ENCODE results near the gene ADIPOR2.
"Not testable (repeated sequence)": the region's sequence is repeated elsewhere in the genome, so short reads cannot be mapped to it uniquely, and the experiment has no call there.

ADIPOR2 gene

DNA sequence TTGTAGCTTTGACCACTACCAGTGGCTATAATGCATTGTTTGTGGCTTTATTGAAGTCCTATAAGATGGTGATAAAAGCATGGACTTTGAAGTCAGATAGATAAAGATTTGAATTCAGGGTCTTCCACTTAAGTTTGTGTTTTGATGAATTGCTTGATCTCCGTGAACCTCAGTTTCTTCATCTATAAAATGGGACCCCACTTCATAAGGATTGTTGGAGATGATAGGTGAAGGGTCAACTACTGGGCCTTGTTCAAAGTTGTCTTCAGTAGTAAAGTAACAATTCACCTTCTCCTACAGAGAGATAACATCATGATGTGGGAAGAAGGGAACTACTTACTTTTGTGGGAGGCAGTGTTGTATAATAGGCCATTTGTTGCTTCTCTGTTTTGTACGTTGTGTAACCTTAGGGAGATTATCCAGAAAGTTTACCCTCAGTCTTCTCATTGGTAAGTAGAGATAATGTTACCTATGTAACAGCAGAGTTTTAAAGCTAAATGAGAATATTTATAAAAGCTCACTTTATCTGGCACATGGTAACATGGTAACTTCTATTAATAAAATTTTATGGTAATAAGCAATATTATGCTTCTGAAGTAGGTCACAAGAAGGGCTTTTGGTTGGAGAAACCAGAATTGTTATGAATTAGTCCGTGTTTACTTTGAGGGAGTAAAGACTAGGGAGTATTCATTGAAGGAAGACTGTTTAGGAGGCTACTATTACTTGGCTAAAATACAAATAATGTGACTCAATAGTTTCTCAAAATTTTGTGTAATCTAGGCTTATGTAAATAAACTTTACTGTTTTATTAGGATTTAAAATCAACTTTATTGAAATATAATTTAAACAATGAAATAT is 15.1 kb downstream of the ADIPOR2 start:
- no peak for DNase-seq

DNA sequence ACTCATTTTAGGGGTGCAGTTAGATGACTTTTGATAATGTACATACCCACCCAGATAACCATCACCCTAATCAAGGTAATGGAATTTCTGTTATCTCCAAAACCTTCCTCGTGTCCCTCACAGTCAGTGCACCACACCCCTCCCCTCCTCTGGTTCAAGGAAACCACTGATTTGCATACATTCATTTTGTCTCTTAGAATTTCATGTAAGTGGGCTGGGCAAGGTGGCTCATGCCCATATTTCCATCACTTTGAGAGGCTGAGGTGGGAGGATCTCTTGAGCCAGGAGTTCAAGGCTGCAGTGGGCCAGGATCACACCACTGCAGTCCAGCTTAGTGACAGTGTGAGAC is 15.7 kb downstream of the ADIPOR2 start:
- no peak for DNase-seq

GRCh38 chr12:1707051-1707450 is 16.2 kb downstream of the ADIPOR2 start:
- no peak for DNase-seq

DNA sequence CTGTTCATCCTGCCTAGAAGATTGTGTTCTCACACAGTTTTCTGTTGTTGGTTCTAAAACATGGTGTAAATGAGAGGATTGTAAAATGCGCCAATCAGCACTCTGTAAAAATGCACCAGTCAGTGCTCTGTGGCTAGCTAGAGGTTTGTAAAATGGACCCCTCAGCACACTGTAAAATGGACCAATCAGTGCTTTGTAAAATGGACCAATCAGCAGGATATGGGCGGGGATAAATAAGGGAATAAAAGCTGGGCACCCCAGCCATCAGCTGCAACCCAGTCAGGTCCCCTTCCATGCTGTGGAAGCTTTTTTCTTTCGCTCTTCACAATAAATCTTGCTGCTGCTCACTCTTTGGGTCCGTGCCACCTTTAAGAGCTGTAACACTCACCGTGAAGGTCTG is 19.1 kb downstream of the ADIPOR2 start:
- DNase-seq: not testable (repeated sequence)

GRCh38 chr12:1710870-1711269 is 20.0 kb downstream of the ADIPOR2 start:
- not testable (repeated sequence) for DNase-seq

DNA sequence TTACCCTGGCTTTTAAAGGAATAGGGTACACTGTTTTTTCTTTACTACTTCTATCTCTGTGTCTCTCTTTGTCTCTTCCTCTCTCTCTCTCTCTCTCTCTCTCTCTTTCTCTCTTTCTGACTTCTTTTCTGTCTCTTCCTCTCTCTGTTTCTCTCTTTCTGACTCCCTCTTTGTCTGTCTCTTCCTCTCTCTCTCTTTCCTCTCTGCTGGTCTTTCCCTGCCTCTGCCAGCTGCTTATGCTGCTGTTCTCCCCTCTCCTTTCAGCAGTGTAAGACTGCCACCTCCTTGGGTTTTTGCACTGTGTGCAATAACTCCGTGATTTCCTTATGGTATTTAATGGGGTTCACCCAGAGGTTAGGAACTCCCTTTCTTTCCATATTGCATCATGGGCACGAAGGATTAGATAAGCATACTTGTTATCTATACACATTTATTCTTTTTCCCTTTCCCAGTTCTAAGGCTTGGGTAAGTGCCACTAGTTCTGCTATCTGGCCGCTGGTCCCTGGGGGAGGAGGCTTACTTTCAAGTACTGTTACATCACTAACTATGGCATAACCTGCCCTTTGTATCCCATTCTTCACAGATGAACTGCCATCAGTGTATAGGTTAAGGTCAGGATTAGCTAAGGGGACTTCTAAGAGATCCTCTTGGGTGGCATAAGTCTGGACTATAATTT is 20.8 kb downstream of the ADIPOR2 start:
- not testable (repeated sequence) for DNase-seq

DNA sequence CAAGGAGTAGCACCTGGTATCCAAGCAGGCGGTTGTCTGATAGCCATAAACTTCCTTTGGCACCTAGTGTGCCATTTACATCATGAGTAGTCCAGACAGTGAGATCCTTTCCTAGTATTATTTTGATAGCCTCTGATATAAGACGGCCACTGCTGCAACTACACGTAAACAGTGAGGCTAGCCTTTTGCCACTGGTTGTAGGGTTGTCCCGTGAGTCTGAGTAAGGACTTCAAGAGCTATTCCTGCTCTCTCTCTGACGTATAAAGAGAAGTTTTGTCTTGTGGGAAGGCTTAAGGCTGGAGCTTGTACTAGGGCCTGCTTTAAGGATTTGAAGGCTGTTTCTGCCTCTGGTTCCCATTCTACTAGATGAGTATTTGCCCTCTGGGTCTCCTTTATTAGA is 21.4 kb downstream of the ADIPOR2 start:
- DNase-seq: not testable (repeated sequence)

DNA sequence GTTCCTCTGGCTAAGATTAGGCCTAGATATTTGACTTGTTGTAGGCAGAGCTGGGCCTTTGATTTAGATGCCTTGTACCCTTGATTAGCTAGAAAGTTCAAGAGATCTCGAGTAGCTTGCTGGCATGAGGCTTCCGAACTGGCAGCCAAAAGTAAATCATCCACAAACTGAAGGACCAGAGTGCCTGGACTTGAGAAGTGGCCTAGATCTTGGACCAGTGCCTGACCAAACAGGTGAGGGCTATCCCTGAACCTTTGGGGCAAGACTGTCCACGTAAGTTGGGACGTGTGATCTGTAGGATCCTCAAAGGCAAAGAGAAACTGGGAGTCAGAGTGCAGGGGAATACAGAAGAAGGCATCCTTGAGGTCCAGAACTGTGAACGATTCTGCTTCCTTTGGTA is 22.0 kb downstream of the ADIPOR2 start:
- not testable (repeated sequence) for DNase-seq

DNA sequence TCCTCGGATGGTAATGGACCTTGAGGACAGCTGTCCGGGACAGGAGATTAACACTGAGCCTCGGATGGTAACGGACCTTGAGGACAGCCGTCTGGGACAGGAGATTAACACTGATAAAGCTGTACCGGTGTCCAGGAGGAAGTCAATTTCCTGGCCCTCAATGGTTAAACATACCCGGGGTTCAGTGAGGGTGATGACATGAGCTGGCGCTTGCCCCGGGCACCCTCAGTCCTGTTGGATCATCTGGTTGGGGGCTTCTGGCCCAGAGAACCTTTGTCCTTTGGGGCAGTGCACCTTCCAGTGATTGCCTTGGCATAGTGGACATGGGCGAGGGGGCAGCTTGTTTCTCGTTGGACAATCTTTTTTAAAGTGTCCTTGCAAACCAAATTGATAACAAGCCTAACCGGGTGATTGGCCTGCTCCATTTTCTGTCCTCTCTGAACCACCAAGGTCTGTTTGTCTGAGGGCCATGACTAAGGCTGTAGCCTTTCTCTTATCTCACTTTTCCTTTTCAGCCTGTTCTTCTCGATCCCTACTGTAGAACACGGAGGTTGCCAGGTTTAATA is 23.0 kb downstream of the ADIPOR2 start:
- not testable (repeated sequence) for DNase-seq

- not testable (repeated sequence) for DNase-seq
Observed at GRCh38 chr12:1715459-1715858, 24.6 kb downstream of the ADIPOR2 start.

DNA sequence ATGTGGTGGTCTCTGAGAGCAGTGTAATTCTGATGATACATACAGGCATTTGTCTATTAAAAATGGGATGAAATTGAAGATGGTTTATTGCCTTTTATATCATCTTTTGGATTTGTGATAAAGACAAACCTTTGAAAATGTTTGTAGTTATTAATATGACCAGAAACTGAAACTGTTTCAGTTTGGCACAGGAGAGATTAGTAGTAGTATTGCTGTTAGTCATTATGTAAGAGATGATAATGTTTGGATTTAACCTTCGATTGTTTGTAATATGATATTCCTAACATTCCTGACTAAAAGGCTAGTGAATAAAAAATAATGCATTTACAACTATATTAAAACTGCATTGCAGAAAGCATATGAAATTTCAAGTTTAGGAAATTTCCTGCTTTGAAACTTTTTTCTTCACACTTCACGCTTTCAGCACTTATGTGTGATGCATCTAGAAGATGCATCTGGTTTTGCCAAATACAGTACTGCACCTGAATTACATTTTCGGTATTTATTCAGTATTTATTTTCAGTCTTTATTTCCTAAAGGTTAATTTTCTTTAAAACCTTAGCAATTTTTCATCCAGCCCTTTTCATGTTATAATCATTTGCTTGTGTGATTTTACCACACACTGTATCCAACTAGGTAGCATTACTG is 25.5 kb downstream of the ADIPOR2 start:
- no peak for DNase-seq

- no peak for DNase-seq
Observed at GRCh38 chr12:1716911-1717310, 26.0 kb downstream of the ADIPOR2 start.

DNA sequence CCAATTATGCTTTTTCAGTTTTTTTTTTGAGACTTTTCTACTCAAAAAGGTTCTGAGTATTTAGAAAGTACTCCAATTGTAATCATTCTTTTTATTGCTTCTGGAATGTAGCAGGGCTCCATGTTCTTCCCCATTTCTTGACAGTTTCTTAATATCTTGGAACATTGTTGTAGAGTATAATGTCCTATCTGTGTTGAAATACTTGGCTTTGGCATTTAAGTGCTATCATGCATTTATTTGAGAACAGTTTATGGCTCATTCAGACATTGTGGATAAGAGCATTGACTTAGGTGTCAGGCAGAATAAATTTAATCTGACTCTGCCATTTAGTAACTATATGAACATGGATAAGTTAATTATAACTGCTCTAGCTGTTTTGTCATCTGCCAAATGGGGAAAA is 28.3 kb downstream of the ADIPOR2 start:
- no peak for DNase-seq

DNA sequence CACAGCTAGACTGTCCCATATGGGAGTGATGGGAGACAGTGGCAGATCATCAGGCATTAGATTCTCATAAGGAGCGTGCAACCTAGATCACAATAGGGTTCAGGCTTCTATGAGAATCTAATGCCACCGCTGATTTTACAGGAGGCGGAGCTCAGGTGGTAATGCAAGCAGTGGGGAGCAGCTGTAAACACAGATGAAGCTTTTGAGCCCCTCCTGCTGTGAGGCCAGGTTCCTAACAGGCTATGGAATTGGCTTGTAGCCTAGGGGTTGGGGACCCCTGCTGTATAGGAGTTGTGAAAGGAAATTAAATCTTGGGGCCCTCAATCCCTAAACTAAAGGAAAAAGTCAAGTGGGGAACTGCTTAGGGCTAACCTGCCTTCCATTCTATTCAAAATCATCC is 29.6 kb downstream of the ADIPOR2 start:
- DNase-seq: no peak

GRCh38 chr12:1723721-1724120 is 32.9 kb downstream of the ADIPOR2 start:
- no peak for DNase-seq

- no peak for DNase-seq
Observed at GRCh38 chr12:1724250-1724649, 33.4 kb downstream of the ADIPOR2 start.

- DNase-seq: no peak
Observed at GRCh38 chr12:1726753-1727152, 35.9 kb downstream of the ADIPOR2 start.

DNA sequence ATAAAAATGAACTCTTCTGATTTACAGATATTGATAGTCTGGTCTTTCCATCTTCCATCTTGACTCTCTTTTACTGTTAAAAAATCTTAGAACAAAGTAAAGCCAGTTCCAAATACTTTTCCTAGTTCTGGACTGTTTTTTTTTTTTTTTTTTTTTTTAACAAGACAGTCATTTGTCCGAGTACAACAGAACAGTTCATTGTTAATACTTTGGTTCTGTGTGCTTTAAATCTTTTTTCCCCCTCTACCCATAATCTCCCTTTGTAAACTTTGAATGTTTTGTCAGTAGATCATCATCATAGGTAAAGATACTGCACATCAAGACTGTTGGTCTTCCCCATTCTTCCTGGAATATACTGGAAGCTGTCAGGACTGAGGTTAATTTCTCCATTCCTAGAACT is 38.0 kb downstream of the ADIPOR2 start:
- DNase-seq: no peak

GRCh38 chr12:1731019-1731687 is 40.3 kb downstream of the ADIPOR2 start:
- DNase-seq: no peak

- not testable (repeated sequence) for DNase-seq
Observed at GRCh38 chr12:1731688-1732078, 40.8 kb downstream of the ADIPOR2 start.

- no peak for DNase-seq
Observed at GRCh38 chr12:1732914-1733313, 42.0 kb downstream of the ADIPOR2 start.

GRCh38 chr12:1733712-1734111 is 42.8 kb downstream of the ADIPOR2 start:
- DNase-seq: not testable (repeated sequence)
